ENCODE data around the gene AEN.

AEN gene

GRCh38 chr15:88613074-88613944 lies 7.8 kb upstream of the AEN start:
- DNase-seq = no peak

DNA sequence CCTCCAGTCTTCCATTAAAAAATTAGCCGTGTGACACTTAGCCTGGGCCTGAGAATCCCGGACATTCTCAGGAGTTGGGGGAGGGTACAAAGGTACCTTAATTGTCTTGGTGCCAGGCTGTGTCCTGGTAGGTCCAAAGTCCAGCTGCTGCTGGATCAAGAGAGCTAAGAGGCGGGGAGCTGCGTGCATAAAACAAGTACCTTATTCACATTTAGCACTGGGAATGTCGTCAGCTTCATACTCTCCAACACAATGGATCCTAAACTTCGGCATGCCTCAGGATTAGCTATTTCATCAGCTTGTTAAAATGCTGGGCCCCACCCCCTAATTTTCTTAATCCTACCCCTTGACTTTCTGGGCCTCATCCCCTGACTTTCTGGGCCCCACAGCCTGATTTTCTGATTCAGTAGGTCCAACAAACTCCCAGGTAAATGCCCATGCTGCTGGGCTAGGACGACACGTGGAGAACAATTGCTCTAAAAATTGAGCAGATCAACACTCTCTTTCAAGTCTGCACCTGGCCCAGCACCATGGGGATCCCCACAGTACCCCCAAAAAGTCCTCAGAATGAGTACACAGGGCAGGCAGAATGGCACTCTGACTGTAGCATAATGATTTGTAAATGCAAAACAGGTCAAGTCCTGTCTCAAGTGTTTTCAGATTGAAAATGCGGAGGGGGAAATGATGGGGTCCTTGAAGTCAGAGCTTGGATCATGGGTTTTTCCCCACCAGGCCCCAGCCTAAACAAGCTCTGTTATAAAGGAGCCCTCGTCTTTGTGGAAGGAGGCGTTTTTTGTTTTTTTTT lies 5.6 kb upstream of the AEN start:
- no peak for DNase-seq

DNA sequence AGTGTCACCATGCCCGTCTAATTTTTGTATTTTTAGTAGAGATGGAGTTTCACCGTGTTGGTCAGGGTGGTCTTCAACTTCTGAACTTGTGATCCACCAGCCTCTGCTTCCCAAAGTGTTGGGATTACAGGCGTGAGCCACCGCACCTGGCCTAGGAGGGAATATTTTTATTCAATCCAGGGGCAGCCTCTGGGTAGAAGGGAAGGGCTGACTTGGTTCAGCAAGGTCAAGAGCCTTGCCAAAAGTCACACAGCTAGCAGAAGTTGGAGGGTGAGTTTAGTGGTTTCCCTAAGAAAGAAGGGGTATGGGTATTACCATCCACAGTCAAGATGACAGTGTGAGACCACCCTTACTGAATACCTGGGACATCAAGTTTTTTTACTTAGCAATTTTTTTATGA lies 4.9 kb upstream of the AEN start:
- DNase-seq = no peak

DNA sequence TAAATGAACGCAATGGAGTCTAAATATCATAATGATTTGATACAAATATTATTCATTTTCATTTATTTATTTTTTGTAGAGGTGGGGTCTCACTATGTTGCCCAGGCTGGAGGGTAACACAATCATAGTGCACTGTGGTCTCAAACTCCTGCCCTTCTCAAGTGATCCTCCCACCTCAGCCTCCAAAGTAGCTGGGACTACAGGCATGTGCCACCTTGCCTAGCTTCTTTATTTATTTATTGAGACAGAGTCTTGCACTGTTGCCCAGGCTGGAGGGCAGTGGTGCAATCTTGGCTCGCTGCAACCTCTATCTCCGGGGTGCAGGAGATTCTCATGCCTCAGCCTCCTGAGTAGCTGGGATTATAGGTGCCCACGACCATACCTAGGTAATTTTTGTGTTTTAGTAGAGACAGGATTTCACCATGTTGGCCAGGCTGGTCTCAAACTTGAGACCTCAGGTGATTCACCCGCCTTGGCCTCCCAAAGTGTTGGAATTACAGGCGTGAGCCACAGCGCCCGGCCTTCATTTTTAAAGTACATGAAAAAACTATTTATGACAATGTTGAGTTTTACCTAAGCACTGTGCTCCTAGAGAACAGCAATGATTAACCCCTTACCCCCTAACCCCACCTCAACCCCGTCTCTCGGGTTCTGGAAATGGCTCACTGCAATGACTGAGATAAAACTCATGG lies 4.0 kb upstream of the AEN start:
- no peak for DNase-seq

- no peak for DNase-seq
Observed at GRCh38 chr15:88617790-88618189, 3.4 kb upstream of the AEN start.

GRCh38 chr15:88618686-88619085 lies 2.5 kb upstream of the AEN start:
- no peak for DNase-seq

DNA sequence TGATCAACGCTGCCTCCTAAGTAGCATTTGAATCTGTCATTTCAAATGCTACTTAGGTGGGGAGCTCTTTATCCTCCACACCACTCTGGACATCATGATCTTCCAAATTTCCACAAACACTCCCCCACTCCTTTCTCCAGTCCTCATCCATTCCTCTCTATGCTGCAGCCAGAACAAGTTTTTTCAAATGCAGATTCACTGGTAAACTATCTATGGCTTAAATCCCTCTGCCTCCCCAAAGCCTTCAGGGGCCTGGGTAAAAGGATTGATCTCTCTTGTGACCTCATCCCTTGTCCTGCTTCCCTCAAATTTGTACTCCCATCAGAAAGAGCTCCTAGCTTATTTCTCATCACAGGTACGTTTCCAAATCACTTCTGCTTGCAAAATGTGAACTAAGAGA lies 1.3 kb upstream of the AEN start:
- no peak for DNase-seq

- peak; percentile 68 for DNase-seq
Observed at GRCh38 chr15:88621789-88622604, 857 bp downstream of the AEN start.

DNA sequence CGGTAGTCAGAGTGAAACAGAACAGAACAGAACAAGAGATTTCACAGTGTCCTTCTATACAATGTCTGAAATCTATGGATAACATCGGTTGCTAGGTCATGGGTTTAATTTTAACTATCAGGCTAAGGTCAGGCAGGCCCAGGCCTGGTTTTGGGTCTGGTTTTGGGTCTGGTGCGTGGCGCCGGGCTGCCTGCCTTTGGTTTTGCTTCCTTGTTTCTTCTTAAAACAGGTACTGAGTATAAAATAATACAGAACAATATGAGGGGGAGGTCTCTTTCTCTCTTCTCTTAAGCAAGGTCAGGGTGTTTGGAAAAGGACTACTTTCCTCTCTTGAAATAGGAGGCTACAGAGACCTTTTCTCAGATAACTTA lies 1.4 kb downstream of the AEN start:
- no peak for DNase-seq

- peak; percentile 64 for DNase-seq
Observed at GRCh38 chr15:88623061-88623460, 1.9 kb downstream of the AEN start.

DNA sequence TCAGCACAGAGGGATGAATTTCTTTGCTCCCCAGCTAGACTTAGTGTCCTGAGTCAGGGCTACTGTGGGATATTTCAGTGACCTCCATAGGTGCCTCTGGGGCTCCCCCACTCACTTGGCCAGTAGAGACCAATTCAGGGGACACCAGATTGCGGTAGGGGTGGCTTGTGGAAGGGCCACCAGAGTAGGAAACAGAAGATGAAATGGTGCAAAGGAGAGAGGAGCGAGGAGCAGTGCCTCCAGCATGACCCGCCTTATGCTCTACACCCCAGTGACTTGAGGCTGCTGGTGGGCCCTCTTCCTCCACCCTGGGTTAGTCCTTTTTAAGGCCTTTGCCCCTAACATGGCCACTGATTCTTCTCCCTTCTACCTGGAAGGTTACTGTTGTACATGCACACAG lies 2.5 kb downstream of the AEN start:
- DNase-seq = no peak

DNA sequence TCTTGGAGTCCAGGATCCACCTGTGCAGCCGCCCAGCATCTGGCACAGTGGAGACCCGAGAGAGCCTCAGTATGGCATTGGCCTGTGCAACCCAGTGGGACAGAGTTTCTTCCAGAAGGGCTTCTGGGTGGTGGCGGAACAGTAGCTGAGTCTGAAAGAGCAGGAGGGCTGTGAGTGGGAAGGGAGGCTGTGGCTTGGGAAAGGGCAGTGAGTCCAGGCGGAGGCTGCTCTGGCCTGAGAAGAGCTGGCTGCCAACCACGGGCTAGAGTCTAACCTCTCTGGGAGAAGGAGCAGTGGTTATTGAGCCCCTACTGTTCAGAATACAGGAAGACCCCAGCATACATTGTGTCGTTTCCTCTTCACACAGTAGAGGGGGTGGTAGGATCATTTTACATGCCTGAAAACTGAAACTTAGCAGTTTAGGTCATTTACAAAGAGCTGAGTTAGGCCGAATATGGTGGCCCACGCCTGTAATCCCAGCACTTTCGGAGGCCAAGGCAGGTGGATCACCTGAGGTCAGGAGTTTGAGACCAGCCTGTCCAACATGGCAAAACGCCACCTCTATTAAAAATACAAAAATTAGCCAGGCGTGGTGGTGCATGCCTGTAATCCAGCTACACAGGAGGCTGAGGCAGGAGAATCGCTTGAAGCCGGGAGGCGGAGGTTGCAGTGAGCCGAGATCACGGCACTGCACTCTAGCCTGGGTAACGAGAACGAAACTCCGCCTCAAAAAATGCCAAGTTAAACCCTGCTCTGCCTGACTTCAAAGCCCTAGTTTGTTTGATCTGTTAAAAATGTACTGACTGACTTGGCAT lies 3.2 kb downstream of the AEN start:
- peak; percentile 52 for DNase-seq

DNA sequence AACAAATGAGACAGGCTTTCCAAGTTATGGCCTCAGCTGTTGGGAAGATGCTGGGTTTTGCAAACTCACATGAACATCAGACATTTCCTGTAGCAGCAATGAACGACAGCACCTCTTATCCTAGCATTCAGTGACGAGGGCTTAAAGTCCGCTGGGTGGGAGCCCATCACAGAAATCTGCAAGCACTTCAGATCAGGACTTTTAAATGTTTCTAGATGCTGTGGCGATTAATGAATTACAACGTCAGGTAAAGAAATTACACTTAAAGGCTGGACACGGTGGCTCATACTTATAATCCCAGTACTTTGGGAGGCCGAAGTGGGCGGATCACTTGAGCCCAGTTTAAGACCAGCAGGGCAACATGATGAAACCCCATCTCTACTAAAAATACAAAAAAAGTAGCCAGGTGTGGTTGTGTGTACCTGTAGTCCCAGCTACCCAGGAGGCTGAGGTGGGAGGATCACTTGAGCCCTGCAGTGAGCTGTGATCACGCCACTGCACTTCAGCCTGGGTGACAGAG lies 3.9 kb downstream of the AEN start:
- no peak for DNase-seq

- DNase-seq = no peak
Observed at GRCh38 chr15:88625943-88626741, 5.0 kb downstream of the AEN start.

DNA sequence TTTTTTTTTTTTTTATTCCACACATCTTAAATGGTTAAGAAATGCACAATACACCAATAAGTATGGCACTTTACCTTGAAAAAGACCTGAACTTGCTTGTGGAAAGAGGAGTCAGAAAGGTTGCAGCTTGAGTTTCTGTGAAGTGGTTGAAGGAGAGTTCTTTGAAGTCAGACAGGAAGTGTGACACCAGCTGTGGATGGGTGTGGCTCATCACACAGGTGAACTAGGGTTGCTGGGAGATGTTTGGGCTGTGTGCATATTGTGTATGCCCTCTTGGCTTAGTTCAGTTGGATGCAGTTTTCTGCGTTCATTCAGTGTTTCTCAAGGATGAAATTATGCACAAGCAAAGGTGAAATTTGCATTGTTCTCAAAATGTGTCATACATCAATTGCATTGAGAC lies 6.3 kb downstream of the AEN start:
- DNase-seq = peak; percentile 84

GRCh38 chr15:88628018-88628654 lies 7.0 kb downstream of the AEN start:
- no peak for DNase-seq

DNA sequence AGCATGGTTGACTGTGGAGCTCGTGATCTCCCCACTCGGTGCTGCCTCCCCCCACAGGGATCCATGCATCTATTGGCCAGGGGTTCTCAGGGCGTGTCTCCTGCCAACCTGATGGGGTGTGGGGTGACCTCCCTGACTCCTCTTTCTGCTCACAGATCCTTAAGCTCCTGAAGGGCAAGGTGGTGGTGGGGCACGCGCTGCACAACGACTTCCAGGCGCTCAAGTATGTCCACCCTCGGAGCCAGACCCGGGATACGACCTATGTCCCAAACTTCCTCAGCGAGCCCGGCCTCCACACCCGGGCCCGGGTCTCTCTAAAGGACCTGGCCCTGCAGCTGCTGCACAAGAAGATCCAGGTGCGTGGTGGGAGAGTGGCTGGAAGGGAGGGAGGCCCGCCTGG lies 7.9 kb downstream of the AEN start:
- no peak for DNase-seq

- no peak for DNase-seq
Observed at GRCh38 chr15:88630141-88630721, 9.1 kb downstream of the AEN start.

- DNase-seq = no peak
Observed at GRCh38 chr15:88630798-88631463, 9.8 kb downstream of the AEN start.
